ENCODE results near the gene CEACAM8.

- TF ChIP-seq, protein P1, sequence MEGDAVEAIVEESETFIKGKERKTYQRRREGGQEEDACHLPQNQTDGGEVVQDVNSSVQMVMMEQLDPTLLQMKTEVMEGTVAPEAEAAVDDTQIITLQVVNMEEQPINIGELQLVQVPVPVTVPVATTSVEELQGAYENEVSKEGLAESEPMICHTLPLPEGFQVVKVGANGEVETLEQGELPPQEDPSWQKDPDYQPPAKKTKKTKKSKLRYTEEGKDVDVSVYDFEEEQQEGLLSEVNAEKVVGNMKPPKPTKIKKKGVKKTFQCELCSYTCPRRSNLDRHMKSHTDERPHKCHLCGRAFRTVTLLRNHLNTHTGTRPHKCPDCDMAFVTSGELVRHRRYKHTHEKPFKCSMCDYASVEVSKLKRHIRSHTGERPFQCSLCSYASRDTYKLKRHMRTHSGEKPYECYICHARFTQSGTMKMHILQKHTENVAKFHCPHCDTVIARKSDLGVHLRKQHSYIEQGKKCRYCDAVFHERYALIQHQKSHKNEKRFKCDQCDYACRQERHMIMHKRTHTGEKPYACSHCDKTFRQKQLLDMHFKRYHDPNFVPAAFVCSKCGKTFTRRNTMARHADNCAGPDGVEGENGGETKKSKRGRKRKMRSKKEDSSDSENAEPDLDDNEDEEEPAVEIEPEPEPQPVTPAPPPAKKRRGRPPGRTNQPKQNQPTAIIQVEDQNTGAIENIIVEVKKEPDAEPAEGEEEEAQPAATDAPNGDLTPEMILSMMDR (IDR thresholded peaks at IDR 0.05), result no peak
- TF ChIP-seq POLR2AphosphoS5 (IDR thresholded peaks at IDR 0.05), result no peak
- TF ChIP-seq POLR2A (IDR thresholded peaks at IDR 0.05), result no peak
- no peak for TF ChIP-seq EP300 (IDR thresholded peaks at IDR 0.05)
These were observed 26.7 kb downstream of the CEACAM8 start for GRCh38 chr19:42568006-42568405.

Measured in gastroesophageal sphincter (tissue), 3 donors.